GM03348 (cell line): Measurements from ENCODE around the gene TNP2.
"Not testable (repeated sequence)": the region's sequence is repeated elsewhere in the genome, so short reads cannot be mapped to it uniquely, and the experiment has no call there.

Source experiments
- DNase-seq: peaks from one replicate; pipeline ENCODE4 v3.0.0; 2012; ENCODE audit warnings: low spot score

The TNP2 gene

DNA sequence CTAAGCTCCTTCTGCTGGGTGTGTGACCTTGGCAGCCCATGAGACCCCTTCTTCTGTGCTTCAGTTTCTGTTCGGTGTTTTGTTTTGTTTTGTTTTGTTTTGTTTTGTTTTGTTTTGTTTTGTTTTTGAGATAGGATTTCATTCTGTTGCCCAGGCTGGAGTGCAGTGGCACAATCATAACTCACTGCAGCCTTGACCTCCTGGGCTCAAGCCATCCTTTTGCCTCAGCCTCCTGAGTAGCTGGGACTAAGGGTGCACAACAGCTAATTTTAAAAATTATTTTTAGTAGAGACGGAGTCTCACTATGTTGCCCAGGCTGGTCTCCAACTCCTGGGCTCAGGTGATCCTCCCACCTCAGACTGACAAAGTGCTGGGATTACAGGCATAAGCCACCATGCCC lies 48.6 kb downstream of the TNP2 start:
- DNase-seq: not testable (repeated sequence)

DNA sequence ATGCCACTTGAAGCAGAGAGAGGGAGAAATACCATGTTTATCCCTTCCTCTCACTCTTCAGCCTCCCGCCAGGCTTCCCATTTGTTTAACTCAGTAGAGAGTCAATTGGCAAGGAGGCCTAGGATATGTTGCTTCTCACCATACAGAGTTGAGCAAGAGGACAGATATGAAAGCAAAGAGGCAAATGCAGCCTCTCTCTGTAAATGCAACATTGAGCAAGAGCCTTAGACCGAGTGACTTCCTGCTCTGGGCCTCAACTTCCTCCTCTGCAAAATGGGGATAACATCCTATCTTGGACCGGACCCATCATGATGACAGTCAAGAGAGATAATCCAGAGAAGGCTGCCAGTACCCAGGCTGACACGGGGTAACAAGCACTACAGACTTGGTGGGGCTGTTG lies 49.9 kb downstream of the TNP2 start:
- DNase-seq: no peak

DNA sequence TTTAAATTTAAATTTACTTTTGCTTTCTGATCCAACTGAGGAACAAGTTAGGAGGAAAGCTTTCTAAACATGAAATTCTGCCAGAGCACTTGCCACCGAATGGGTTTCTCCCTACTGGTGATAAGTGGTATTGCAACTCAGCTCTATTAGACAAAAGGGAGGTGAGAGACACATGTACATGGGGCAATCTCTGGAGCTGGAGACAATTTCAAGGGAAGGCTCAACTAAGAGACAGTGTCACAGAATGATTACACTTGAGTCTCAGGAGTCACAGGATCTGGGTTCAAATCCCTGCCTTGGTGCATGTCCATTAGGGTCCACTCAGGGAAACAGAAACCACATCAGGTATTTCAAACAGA lies 50.5 kb downstream of the TNP2 start:
- no peak for DNase-seq
